ENCODE measurements around the gene MAP2K5.

MAP2K5 gene

DNA sequence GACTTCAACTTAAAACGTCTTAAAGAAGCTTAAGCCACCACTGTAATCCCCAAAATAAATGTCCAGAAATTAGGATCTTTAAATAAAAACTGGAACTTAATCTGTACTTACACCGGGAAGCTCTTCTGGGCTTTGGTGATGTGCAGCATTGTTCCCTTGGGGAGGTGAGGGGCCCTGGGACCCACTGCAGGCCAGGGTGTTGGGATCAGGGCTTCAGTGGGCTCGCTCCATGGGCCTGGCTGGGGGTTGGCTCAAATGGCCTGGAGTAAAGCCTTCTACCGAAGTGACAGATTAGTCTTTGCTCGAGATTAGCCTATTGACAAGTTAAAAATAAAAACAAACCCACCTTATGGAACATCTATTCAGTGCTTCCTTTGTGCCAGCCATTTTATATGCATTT is 303.5 kb downstream of the MAP2K5 start:
- TF ChIP-seq EZH2 (IDR thresholded peaks at IDR 0.05) (no peak), FOXP2 (optimal IDR thresholded peaks at IDR 0.05; ENCODE audit: control extremely low read depth, extremely low read length, insufficient read depth) (no peak), POLR2AphosphoS5 (IDR thresholded peaks at IDR 0.05; ENCODE audit: borderline replicate concordance, low read depth, low read length) (no peak)
- Histone ChIP-seq H3K36me3 (ENCODE audit: insufficient read depth, low read length) (no peaks in the 10 kb centered on the region), H3K27ac (no peak overlapping the region)

DNA sequence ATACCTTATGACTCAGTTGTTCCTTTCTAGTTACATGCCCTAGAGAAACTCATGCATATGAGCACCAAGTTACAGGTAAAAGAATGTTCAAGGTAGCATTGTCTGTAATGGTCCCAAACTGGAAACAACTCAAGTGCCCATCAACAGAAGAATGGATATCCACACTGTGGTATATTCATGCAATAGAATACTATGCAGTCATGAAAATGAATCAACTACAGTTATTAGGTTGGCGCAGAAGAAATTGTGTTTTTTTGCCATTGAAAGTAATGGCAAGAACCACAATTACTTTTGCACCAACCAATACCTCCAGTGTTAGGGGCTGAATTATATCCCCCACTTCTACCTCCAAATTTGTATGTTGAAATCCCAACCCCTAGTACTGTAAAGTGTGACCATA is 307.0 kb downstream of the MAP2K5 start:
- Histone ChIP-seq H3K4me3 (no peak overlapping the region), H3K9ac (ENCODE audit: insufficient read length) (no peak overlapping the region), H3K9me3 (ENCODE audit: low read depth, low read length) (no peaks in the 10 kb centered on the region), H3K36me3 (ENCODE audit: insufficient read depth, low read length) (no peaks in the 10 kb centered on the region), H3K27ac (no peak overlapping the region)
- no peak for DNase-seq (ENCODE audit: low read depth, low spot score)
- TF ChIP-seq FOXP2 (optimal IDR thresholded peaks at IDR 0.05; ENCODE audit: control extremely low read depth, extremely low read length, insufficient read depth) (no peak), POLR2AphosphoS5 (IDR thresholded peaks at IDR 0.05; ENCODE audit: borderline replicate concordance, low read depth, low read length) (no peak), EZH2 (IDR thresholded peaks at IDR 0.05) (no peak)

More for the DNA sequence above, 303.5 kb downstream of the MAP2K5 start:
- no peak overlapping the region for H3K4me3 ChIP-seq
- no peaks in the 10 kb centered on the region for H3K9me3 ChIP-seq (ENCODE audit: low read depth, low read length)
- no peak for DNase-seq (ENCODE audit: low read depth, low spot score)
- no peak overlapping the region for H3K9ac ChIP-seq (ENCODE audit: insufficient read length)

DNA sequence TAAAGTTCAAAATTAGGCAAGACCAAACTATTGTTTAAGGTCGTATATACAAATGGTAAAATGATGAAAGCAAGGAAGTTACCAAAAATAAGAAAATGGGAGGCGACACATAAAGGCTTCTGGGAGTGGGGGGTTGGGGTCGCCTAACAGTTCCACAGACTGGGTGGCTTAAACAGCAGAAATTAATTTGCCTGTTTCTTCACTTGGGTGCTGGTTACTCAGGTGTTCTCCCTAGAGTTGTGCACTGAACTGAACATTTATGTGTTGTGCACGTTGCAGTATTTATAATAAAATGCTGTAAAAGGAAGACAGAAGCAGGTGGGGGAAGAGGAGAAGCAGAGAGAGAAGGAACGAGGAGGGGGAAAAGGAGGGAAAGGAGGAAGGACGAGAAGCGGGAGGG is 307.8 kb downstream of the MAP2K5 start:
- Histone ChIP-seq H3K27ac (no peak overlapping the region), H3K36me3 (ENCODE audit: insufficient read depth, low read length) (no peaks in the 10 kb centered on the region), H3K9ac (ENCODE audit: insufficient read length) (no peak overlapping the region), H3K9me3 (ENCODE audit: low read depth, low read length) (no peaks in the 10 kb centered on the region), H3K4me3 (no peak overlapping the region)
- no peak for TF ChIP-seq FOXP2 (optimal IDR thresholded peaks at IDR 0.05; ENCODE audit: control extremely low read depth, extremely low read length, insufficient read depth)
- TF ChIP-seq EZH2 (IDR thresholded peaks at IDR 0.05), result no peak
- TF ChIP-seq POLR2AphosphoS5 (IDR thresholded peaks at IDR 0.05; ENCODE audit: borderline replicate concordance, low read depth, low read length), result no peak
- no peak for DNase-seq (ENCODE audit: low read depth, low spot score)

DNA sequence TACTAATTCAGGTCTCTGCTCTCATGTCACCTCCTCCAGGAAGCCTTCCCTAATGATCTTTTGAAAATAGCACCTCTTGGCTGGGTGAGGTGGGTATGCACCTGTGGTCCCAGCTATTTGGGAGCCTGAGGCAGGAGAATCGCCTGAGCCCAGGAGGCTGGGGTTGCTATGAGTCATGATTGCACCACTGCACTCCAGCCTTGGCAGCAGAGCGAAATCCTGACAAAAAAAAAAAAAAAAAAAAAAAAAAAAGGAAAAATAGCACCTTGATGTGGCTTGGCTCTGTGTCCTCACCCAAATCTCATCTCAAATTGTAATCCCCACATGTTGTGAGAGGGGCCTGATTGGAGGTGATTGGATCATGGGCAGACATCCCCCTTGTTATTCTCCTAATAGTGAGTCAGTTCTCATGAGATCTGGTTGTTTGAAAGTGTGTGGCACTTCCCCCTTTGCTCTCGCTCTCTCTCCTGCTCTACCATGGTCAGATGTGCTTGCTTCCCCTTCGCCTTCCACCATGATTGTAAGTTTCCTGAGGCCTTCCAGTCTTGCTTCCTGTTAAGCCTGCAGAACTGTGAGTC is 308.6 kb downstream of the MAP2K5 start:
- Histone ChIP-seq H3K9ac (ENCODE audit: insufficient read length) (no peak overlapping the region), H3K9me3 (ENCODE audit: low read depth, low read length) (no peaks in the 10 kb centered on the region), H3K4me3 (no peak overlapping the region), H3K27ac (no peak overlapping the region), H3K36me3 (ENCODE audit: insufficient read depth, low read length) (no peaks in the 10 kb centered on the region)
- no peak for TF ChIP-seq POLR2AphosphoS5 (IDR thresholded peaks at IDR 0.05; ENCODE audit: borderline replicate concordance, low read depth, low read length)
- TF ChIP-seq FOXP2 (optimal IDR thresholded peaks at IDR 0.05; ENCODE audit: control extremely low read depth, extremely low read length, insufficient read depth), result no peak
- no peak for TF ChIP-seq EZH2 (IDR thresholded peaks at IDR 0.05)
- no peak for DNase-seq (ENCODE audit: low read depth, low spot score)

DNA sequence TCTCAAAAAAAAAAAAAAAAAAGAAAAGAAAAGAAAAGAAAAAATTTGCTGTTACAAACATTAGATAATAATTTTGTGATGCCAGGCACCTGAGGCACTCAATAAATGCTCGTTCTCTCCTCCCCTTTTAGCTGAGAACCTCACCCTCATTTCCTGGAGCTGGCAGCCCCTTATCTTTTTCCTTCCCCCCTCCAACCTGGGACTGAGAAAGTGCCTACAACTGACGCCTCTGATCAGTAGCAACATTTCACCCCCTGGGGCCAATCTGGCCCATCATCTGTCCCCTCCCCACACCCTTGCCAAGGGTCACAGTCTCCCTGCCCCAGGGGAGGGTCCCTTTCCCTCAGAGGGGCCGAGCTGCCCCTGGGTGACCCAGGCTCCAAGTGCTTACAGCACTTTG is 309.9 kb downstream of the MAP2K5 start:
- Histone ChIP-seq H3K27ac (no peak overlapping the region), H3K9ac (ENCODE audit: insufficient read length) (no peak overlapping the region), H3K9me3 (ENCODE audit: low read depth, low read length) (no peaks in the 10 kb centered on the region), H3K36me3 (ENCODE audit: insufficient read depth, low read length) (no peaks in the 10 kb centered on the region), H3K4me3 (no peak overlapping the region)
- no peak for TF ChIP-seq POLR2AphosphoS5 (IDR thresholded peaks at IDR 0.05; ENCODE audit: borderline replicate concordance, low read depth, low read length)
- no peak for TF ChIP-seq EZH2 (IDR thresholded peaks at IDR 0.05)
- no peak for TF ChIP-seq FOXP2 (optimal IDR thresholded peaks at IDR 0.05; ENCODE audit: control extremely low read depth, extremely low read length, insufficient read depth)
- no peak for DNase-seq (ENCODE audit: low read depth, low spot score)

DNA sequence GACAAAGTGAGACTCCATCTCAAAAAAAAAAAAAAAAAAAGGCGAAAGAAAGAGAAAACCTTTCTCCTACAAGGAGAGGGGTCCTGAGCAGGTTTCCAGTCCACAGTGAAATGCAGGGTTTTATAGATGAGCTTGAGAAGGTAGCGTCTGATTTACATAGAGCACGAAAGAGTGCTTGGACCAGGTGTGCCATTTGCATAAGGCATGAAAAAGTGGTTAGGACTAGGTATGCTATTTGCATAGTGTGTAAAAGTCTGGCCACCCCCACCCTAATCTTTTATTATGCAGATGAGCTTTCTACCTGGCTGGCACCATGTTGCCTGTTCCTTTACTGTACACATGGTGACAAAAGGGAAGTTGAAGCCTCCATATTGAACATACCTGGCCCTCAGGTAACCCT is 311.0 kb downstream of the MAP2K5 start:
- no peak overlapping the region for H3K27ac ChIP-seq
- no peak overlapping the region for H3K9ac ChIP-seq (ENCODE audit: insufficient read length)

DNA sequence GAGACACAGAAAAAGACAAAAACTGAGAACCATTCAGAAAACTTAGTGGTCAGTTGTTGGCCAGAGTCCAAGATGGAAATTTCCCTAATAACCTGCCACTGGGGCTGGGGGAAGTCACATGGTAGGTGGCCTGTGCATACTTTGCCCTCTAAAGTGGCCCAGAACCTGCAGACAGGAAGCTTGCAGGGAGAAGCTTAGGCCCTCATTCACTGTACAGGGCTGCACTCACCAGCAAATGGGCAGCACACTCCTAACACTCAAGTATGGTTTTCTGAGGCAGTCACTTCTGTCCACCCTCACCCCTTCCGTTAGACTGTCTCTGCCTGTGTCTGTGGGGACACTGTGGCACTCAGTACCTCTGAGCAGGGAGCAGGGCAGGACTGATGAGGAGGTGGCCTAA is 311.9 kb downstream of the MAP2K5 start:
- Histone ChIP-seq H3K9me3 (ENCODE audit: low read depth, low read length) (no peaks in the 10 kb centered on the region), H3K9ac (ENCODE audit: insufficient read length) (no peak overlapping the region), H3K36me3 (ENCODE audit: insufficient read depth, low read length) (no peaks in the 10 kb centered on the region), H3K27ac (no peak overlapping the region), H3K4me3 (no peak overlapping the region)
- DNase-seq (ENCODE audit: low read depth, low spot score), result no peak
- TF ChIP-seq FOXP2 (optimal IDR thresholded peaks at IDR 0.05; ENCODE audit: control extremely low read depth, extremely low read length, insufficient read depth), result no peak
- TF ChIP-seq POLR2AphosphoS5 (IDR thresholded peaks at IDR 0.05; ENCODE audit: borderline replicate concordance, low read depth, low read length), result no peak
- no peak for TF ChIP-seq EZH2 (IDR thresholded peaks at IDR 0.05)

More for the DNA sequence above, 311.0 kb downstream of the MAP2K5 start:
- H3K9me3 ChIP-seq (ENCODE audit: low read depth, low read length), result no peaks in the 10 kb centered on the region
- H3K4me3 ChIP-seq, result no peak overlapping the region
- H3K36me3 ChIP-seq (ENCODE audit: insufficient read depth, low read length), result no peaks in the 10 kb centered on the region
- TF ChIP-seq EZH2 (IDR thresholded peaks at IDR 0.05), result no peak
- TF ChIP-seq FOXP2 (optimal IDR thresholded peaks at IDR 0.05; ENCODE audit: control extremely low read depth, extremely low read length, insufficient read depth), result no peak
- TF ChIP-seq POLR2AphosphoS5 (IDR thresholded peaks at IDR 0.05; ENCODE audit: borderline replicate concordance, low read depth, low read length), result no peak
- DNase-seq (ENCODE audit: low read depth, low spot score), result no peak

DNA sequence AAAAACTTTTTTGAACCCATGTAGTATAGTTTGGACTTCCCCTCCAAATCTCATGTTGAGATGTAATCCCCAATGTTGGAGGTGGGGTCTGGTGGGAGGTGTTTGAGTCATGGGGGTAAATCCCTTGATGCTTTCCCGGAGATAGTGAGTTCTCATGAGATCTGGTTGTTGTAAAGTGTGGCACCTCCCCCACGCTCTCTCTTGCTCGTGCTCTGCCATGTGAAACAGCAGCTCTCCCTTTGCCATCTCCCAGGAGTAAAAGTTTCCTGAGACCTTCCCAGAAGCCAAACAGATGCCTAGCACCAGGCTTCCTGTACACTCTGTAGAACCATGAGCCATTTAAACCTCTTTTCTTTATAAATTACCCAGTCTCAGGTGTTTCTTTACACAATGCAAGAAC is 313.3 kb downstream of the MAP2K5 start:
- no peak for DNase-seq (ENCODE audit: low read depth, low spot score)
- Histone ChIP-seq H3K27ac (no peak overlapping the region), H3K36me3 (ENCODE audit: insufficient read depth, low read length) (no peaks in the 10 kb centered on the region), H3K9me3 (ENCODE audit: low read depth, low read length) (no peaks in the 10 kb centered on the region), H3K4me3 (no peak overlapping the region), H3K9ac (ENCODE audit: insufficient read length) (no peak overlapping the region)
- TF ChIP-seq FOXP2 (optimal IDR thresholded peaks at IDR 0.05; ENCODE audit: control extremely low read depth, extremely low read length, insufficient read depth) (no peak), POLR2AphosphoS5 (IDR thresholded peaks at IDR 0.05; ENCODE audit: borderline replicate concordance, low read depth, low read length) (no peak), EZH2 (IDR thresholded peaks at IDR 0.05) (no peak)

Data from SK-N-MC (cell line).